Measurements from ENCODE around the gene PSME4.
"Not testable (repeated sequence)": the region's sequence is repeated elsewhere in the genome, so short reads cannot be mapped to it uniquely, and the experiment has no call there.

PSME4 gene

DNA sequence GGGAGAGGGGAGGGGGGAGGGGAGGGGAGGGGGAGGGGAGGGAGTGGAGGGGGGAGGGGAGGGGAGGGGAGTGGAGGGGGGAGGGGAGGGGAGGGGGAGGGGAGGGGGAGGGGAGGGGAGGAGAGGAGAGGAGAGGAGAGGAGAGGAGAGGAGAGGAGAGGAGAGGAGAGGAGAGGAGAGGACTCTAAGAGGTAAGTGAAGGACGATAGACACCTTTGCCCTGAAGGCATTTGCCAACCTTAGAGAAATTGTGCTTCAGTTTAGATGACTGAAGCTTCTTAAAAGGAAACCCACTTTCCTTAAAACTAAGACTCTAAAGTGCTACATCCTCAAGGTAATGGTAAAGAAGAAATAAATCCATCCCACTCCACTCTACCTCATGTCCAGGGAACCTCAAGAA, 130.2 kb downstream of the PSME4 start:
- no peak for DNase-seq (ENCODE audit: low read depth in 2 of 2)

DNA sequence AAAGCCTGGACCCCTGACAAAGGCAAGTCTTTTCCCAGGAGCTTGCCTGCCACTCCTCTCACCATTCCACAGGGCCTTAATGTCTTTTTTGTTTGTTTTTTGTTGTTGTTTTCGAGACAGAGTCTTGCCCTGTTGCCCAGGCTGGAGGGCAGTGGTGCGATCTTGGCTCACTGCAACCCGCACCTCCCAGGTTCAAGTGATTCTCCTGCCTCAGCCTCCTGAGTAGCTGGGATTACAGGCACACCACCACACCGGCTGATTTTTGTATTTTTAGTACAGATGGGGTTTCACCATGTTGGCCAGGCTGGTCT, 140.9 kb downstream of the PSME4 start:
- DNase-seq (ENCODE audit: low read depth in 2 of 2), result not testable (repeated sequence)

DNA sequence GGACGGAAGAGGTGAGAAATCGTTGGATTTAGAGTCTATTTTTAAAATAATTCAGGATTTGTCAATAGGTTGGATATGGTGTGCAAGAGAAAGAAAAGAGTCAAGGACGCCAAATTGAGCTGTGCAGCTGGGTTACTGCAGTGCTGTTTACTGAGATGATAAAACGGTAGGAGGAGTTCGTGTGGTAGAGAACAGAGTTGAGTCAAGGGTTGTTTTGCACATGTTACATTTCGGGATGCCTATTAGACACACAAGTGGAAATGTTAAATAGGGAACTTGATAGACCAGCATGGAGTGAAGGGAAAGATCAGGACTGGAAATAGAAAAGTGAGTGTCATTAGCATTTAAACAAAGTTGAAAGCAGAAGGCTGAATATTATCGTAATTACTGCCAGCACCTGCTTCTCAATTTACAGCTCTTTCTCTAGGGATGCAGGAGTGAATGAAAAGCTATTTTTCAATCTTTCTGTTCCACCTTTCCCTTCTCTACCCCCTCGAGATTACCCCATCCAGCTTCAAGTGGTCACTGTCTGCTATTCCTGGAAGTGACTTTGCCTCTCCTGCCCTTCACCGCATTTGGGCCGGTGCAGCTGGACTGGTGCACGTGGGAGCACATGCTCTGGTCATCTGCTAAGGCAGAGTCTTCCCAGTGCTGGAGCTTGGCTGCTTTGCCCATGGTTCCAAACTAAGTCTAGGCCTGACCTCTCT, 141.4 kb downstream of the PSME4 start:
- no peak for DNase-seq (ENCODE audit: low read depth in 2 of 2)

DNA sequence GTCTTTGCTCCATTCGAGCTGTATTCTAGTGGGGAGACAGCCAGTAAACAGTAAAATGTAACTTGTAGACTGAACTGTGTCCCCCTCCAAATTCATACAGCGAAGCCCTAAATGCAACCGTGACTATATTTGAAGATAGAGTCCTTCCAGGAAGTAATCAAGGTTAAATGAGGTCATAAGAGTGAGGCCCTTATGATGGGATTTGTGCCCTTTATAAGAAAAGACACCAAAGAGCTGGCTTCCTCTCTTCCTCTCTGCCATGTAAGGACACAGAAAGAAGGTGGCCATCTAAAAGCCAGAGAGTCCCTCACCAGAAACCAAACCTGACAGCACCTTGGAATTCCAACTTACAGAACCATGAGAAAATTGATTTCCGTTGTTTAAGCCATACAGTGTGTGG, 142.5 kb downstream of the PSME4 start:
- no peak for DNase-seq (ENCODE audit: low read depth in 2 of 2)

DNA sequence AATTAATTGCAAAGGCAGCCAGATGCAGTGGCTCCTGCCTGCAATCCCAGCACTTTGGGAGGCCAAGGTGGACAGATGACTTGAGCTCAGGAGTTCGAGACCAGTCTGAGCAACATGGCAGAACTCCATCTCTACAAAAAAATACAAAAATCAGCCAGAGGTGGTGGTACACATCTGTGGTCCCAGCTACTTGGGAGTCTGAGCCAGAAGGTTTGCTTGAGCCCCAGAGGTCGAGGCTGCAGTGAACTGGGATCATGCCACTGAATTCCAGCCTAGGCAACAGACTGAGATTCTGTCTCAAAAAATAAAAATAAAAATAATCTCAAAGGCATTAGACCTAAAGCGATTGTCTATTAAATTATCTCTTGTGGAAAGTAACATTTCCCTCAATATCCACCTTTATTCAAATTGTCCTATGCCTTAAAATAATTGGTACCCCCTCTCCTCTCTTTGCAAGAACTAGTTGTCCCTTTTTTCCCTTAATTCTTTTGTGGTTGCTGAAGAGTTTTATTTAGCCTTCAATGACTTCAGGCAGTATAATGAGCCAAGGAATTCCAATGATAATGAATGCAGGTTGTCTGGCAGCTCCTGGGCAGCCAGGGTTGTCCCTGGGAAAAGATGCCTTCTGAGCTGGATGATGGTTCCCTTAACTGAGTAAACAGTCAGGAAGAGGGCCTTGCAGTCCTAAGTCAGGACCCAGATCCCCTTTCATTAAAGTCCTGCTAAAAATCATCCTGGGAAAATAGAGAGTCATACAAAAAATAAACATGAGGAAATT, 143.2 kb downstream of the PSME4 start:
- no peak for DNase-seq (ENCODE audit: low read depth in 2 of 2)

DNA sequence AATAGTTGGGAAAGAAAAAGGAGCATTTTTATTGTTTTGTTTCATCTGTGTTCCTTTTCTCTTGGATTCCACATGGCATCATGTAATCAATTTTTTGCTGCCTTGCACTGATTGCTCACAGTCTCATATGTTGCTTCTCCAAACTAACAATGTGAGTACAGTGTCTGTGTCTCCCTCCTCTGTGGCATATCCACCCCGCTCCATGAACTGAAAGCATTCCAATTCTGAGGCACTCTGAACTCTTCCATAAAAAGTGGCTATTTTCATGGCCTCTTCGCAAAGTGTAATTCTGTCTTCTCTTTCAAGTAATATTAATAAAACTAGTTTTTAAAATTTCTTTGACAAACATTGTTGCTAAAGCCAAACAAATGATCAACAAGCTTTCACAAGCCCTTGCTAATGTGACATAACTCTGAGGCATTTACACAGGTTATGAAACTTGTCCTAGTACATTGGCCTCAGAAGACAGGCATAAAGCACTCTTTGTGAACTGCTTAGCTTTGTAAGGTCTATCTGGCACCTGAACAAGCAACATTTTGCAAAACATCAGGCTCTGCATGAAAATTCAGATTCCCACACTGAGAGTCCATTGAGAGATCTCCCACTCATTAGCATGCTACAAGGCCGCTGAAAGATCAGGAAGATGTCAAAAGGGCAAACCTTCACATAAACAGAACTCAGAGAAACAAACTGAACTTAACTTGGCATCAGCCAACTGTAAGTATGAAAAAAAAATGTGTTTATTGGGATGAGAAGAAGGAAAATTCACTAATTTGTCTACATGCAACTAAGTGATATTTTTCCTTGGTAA, 144.0 kb downstream of the PSME4 start:
- no peak for DNase-seq (ENCODE audit: low read depth in 2 of 2)

DNA sequence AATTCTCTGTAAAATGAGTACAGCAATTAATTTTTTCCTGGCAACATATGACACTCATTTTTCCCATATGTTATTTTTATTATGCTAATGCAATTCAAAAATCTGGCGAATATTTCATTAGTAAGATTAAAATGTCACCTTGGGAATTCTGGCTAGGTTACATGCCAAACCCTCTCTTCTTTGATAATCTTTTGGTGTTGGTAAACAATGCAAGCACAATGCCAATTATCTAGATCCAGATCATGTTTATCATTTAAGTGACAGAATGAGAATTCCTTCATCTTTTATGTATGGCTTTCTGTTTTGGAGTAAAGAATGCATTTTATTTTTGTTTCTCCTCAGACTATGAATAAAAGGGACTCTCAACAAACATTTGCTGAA, 144.8 kb downstream of the PSME4 start:
- DNase-seq (ENCODE audit: low read depth in 2 of 2), result no peak

DNA sequence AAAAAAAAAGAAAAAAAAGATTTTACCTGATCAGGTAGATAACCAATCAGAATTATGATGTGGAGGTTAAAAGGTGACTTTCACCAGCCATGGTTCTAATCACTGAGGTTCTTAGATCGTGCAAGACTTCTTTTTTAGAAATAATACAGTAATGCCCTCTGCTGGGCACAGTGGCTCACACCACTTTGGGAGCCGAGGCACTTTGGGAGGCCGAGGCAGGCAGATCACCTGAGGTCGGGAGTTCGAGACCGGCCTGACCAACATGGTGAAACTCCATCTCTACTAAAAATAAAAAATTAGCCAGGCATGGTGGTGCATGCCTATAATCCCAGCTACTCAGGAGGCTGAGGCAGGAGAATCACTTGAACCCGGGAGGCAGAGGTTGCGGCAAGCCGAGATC, 147.2 kb downstream of the PSME4 start:
- peak in 1 of 2 donors; percentile 7 for DNase-seq (ENCODE audit: low read depth in 2 of 2)

DNA sequence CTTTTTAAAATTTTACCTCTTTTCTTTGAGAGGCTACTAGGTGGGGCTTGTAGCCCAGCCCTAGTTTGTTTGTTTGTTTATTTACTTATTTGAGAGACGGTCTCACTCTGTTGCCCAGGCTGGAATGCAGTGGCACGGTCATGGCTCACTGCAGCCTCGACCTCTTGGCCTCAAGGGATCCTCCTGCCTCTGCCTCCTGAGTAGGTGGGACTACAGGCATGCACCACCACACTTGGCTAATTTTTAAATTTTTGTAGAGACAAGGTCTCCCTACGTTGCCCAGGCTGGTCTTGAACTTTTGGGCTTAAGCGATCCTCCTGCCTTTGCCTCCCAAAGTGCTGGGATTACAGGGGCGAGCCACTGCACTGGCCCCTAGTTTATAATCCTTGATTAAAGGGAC, 149.0 kb downstream of the PSME4 start:
- no peak for DNase-seq (ENCODE audit: low read depth in 2 of 2)

DNA sequence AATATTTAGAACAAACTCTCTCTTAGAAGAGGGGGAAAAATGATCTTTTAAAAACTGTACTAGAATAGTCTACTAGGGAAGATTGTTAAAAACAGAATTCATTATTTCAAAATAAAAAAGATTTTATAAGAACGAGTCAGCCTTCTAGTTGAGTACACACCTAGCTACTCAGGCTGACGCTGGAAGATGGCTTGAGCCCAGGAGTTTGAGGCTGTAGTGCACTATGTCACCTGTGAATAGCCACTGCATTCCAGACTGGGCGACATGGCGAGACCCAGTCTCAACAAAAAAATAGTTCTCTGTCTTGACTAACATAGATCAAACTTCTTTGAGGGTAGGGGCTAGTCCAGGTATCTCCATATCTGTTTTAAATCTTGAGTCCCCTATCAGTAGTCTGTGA, 150.1 kb downstream of the PSME4 start:
- no peak for DNase-seq (ENCODE audit: low read depth in 2 of 2)

DNA sequence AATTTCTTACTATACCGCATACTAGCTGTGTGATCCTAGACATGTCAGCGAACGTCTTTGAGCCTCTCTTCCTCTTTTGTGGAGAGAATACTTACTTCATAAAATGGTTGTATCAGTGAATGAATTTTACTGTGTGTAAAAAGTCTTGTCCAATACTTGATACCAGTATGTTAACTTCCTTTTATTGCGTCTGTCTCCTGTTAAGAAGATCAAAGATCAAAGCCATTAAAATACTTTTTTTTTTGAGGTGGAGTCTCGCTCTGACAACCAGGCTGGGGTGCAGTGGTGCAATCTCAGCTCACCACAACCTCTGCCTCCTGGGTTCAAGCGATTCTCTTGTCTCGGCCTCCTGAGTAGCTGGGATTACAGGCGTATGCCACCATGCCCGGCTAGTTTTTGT, 150.7 kb downstream of the PSME4 start:
- no peak for DNase-seq (ENCODE audit: low read depth in 2 of 2)

DNA sequence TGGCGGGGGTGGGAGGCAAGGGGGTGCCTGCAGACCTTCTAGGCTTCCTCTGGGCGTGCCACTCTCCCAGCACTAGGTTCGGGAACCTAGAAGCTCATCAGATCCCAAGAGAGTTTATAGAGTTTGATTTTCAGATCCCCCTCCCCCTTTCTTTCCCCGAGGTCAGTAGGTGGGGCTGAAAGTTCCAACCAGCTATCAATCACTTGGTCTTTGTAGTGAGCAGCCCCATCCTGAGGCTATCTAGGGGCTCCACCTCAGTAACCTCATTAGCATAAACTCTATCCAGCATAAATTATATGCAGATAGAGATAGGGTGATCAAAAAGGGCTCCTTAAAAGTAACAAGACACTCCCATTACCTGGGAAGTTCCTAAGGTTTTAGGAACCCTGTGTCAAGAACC, 151.2 kb downstream of the PSME4 start:
- DNase-seq (ENCODE audit: low read depth in 2 of 2), result no peak

DNA sequence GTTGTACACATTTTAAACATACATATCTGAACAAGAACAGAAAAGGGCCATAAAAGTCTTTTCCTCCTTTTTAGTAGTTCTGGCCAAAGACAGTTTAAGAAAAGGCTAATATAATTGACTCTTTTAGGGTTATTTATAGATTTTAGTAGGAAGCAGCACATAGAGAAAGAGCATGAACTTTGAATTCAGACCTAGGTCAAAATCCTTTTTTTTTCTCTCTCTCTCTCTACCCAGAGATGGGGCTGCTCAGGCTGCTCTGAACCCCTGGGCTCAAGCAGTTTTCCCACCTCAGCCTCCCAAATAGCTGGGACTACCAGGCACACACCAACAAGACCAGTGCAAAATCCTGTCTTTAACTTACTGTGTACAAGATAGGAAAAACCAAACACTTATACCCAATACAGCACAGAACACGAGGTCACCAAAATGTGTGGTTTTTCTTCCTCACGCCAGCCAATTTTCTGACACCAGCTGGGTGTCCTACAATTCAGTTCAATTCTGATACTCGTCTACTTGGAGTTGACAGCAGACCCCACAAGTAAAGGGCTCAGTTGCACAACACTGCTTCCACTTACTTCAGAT, 151.8 kb downstream of the PSME4 start:
- no peak for DNase-seq (ENCODE audit: low read depth in 2 of 2)
